Mesodermal cell (in vitro differentiated cells): ENCODE results near the gene NAV2.
A peak's percentile ranks its signal among the peaks of the same experiment; 100 is the strongest.

ENCODE experiments used
- H3K27ac ChIP-seq: 2 replicates; pipeline ENCODE4 v1.7.0; 2013; ENCODE audit warnings: mild to moderate bottlenecking, low read depth, low read length, moderate library complexity; ENCODE audit not compliant: severe bottlenecking
- H3K36me3 ChIP-seq: 2 replicates; pipeline ENCODE4 v1.7.1; 2013; ENCODE audit warnings: mild to moderate bottlenecking, low read length, moderate library complexity; ENCODE audit not compliant: control insufficient read depth, insufficient read depth
- H3K4me1 ChIP-seq: one replicate; pipeline ENCODE4 v1.7.1; 2013; ENCODE audit warnings: mild to moderate bottlenecking, low read length; ENCODE audit not compliant: insufficient read depth, control insufficient read depth, poor library complexity, severe bottlenecking
- H3K4me3 ChIP-seq: 2 replicates; pipeline ENCODE4 v1.7.0; 2013; ENCODE audit warnings: low read length, control low read depth, mild to moderate bottlenecking; ENCODE audit not compliant: insufficient read depth, poor library complexity, severe bottlenecking; ENCODE audit errors: extremely low read depth
- H3K9me3 ChIP-seq: 2 replicates; pipeline ENCODE4 v1.7.1; 2013; ENCODE audit warnings: mild to moderate bottlenecking, low read length, moderate library complexity; ENCODE audit not compliant: control insufficient read depth
- WGBS, 2 experiments: methylation state at CpG; one replicate each; pipeline ENCODE4 v1.1.5; 2013; ENCODE audit warnings: missing lambda C conversion rate in 2 of 2; ENCODE audit not compliant: insufficient coverage in 2 of 2; 5-methylcytosine and 5-hydroxymethylcytosine counted together

The NAV2 gene

GRCh38 chr11:20037396-20038153 lies 324.9 kb downstream of the NAV2 start:
- H3K4me3 ChIP-seq, result no peak overlapping the region
- peaks cover 34% of the 10 kb centered on the region for H3K36me3 ChIP-seq
- 83 to 94% methylated on average over 2 to 3 of the region's 3 CpGs for WGBS, 2 experiments
- H3K27ac ChIP-seq, result no peak overlapping the region
- H3K4me1 ChIP-seq, result peaks cover 37% of the 10 kb centered on the region
- H3K9me3 ChIP-seq, result no peaks in the 10 kb centered on the region

GRCh38 chr11:20038412-20038811 lies 325.8 kb downstream of the NAV2 start:
- H3K36me3 ChIP-seq, result peaks cover 34% of the 10 kb centered on the region
- no peak overlapping the region for H3K4me3 ChIP-seq
- no peak overlapping the region for H3K27ac ChIP-seq

GRCh38 chr11:20038972-20039371 lies 326.3 kb downstream of the NAV2 start:
- Histone ChIP-seq H3K9me3 (no peaks in the 10 kb centered on the region), H3K27ac (no peak overlapping the region), H3K4me1 (peaks cover 33% of the 10 kb centered on the region), H3K4me3 (no peak overlapping the region), H3K36me3 (peaks cover 36% of the 10 kb centered on the region)
- 83 to 100% methylated on average over 1 of the region's 3 CpGs for WGBS, 2 experiments

More at GRCh38 chr11:20038412-20038811, 325.8 kb downstream of the NAV2 start:
- H3K9me3 ChIP-seq, result no peaks in the 10 kb centered on the region
- H3K4me1 ChIP-seq, result peaks cover 33% of the 10 kb centered on the region
- WGBS, 2 experiments, result 58 to 78% methylated on average over 5 of the region's 6 CpGs

- Histone ChIP-seq H3K27ac (peak overlapping the region; percentile 20), H3K4me1 (peaks cover 18% of the 10 kb centered on the region), H3K36me3 (peaks cover 54% of the 10 kb centered on the region), H3K9me3 (no peaks in the 10 kb centered on the region), H3K4me3 (no peak overlapping the region)
- WGBS, 2 experiments, result 83 to 100% methylated on average over 1 to 2 of the region's 3 CpGs
Measured at GRCh38 chr11:20041499-20041898, 328.9 kb downstream of the NAV2 start.

GRCh38 chr11:20042045-20042639 lies 329.5 kb downstream of the NAV2 start:
- Histone ChIP-seq H3K9me3 (no peaks in the 10 kb centered on the region), H3K4me3 (no peak overlapping the region), H3K27ac (peak overlapping the region; percentile 20), H3K36me3 (peaks cover 60% of the 10 kb centered on the region), H3K4me1 (peaks cover 19% of the 10 kb centered on the region)
- WGBS, 2 experiments, result 86 to 93% methylated on average over 3 to 5 of the region's 5 CpGs

- 42 to 73% methylated on average over 7 to 11 of the region's 11 CpGs for WGBS, 2 experiments
- no peaks in the 10 kb centered on the region for H3K9me3 ChIP-seq
- peaks cover 18% of the 10 kb centered on the region for H3K4me1 ChIP-seq
- no peak overlapping the region for H3K27ac ChIP-seq
- H3K4me3 ChIP-seq, result no peak overlapping the region
- H3K36me3 ChIP-seq, result peaks cover 54% of the 10 kb centered on the region
Measured at GRCh38 chr11:20042811-20043341, 330.2 kb downstream of the NAV2 start.

GRCh38 chr11:20043992-20044391 lies 331.4 kb downstream of the NAV2 start:
- no peak overlapping the region for H3K4me3 ChIP-seq
- no peak overlapping the region for H3K27ac ChIP-seq
- WGBS, 2 experiments, result 90 to 98% methylated on average over 11 to 13 of the region's 13 CpGs
- H3K9me3 ChIP-seq, result no peaks in the 10 kb centered on the region
- H3K4me1 ChIP-seq, result peaks cover 19% of the 10 kb centered on the region
- peaks cover 50% of the 10 kb centered on the region for H3K36me3 ChIP-seq

- peaks cover 30% of the 10 kb centered on the region for H3K4me1 ChIP-seq
- H3K4me3 ChIP-seq, result no peak overlapping the region
- no peaks in the 10 kb centered on the region for H3K9me3 ChIP-seq
- H3K27ac ChIP-seq, result no peak overlapping the region
- 95 to 96% methylated on average over 18 to 19 of the region's 19 CpGs for WGBS, 2 experiments
- peaks cover 52% of the 10 kb centered on the region for H3K36me3 ChIP-seq
Measured at GRCh38 chr11:20045098-20045688, 332.6 kb downstream of the NAV2 start.

GRCh38 chr11:20046416-20046815 lies 333.8 kb downstream of the NAV2 start:
- Histone ChIP-seq H3K4me3 (no peak overlapping the region), H3K4me1 (peaks cover 41% of the 10 kb centered on the region), H3K27ac (no peak overlapping the region), H3K36me3 (peaks cover 64% of the 10 kb centered on the region), H3K9me3 (no peaks in the 10 kb centered on the region)
- WGBS, 2 experiments, result no CpG with 5 or more reads among the region's 3 CpGs

GRCh38 chr11:20047006-20047768 lies 334.6 kb downstream of the NAV2 start:
- no peak overlapping the region for H3K4me3 ChIP-seq
- WGBS, 2 experiments, result 80% methylated on average over 1 of the region's 4 CpGs; no CpG with 5 or more reads in 1 of the 2 experiments
- H3K36me3 ChIP-seq, result peaks cover 71% of the 10 kb centered on the region
- no peaks in the 10 kb centered on the region for H3K9me3 ChIP-seq
- H3K4me1 ChIP-seq, result peaks cover 33% of the 10 kb centered on the region
- no peak overlapping the region for H3K27ac ChIP-seq
